Liver (tissue), 5 donors: Measurements from ENCODE around the gene THAP7. TPM values are rescaled to one million over a fixed set of nuclear protein-coding genes. Genes with fewer than 3 reads are reported as not detected.

Source experiments
- polyA plus RNA-seq, 2 donors: library from polyadenylated mRNA; stranded (reverse) in 1 of 2; unstranded in 1 of 2; fragments of 200-250 nt in 1 of 2; fragments of >200 nt in 1 of 2; fragmentation: Nextera tagmentation in 1 of 2; extraction: Ambion mirVana in 1 of 2; gene quantifications; one replicate each; pipeline versions ENCODE4 v1.2.1 to v1.2.3, GENCODE V29; 2013 to 2015
- small RNA-seq: library from RNA; depleted of rRNA; stranded (forward); fragments of <200 nt; gene quantifications from one replicate; pipeline ENCODE3, GENCODE V24; 2014
- total RNA-seq, 2 donors: library from RNA; depleted of rRNA; stranded (reverse); fragments of >200 nt; gene quantifications; one replicate each; pipeline ENCODE4 v1.2.3, GENCODE V29; 2014
- donor health status: healthy.
- donor health status: healthy.
- donor health status: healthy.

Gene THAP7
- total and polyA plus RNA-seq, 4 donors: 10.4 to 21.9 (median 19.4) TPM

Small RNA genes lying within 50 kb of the gene (small RNA-seq; reads per million reads assigned to genes)
- gene MIR649: not detected

Other genes with a start within 250 kb of the THAP7 start
- gene SERPIND1, start 228.0 kb downstream of the THAP7 start, total RNA-seq: 100 to 1,000 TPM; 117 to 176 TPM
- 100 to 1,000 TPM; 166 to 173 TPM for gene SERPIND1, start 228.0 kb downstream of the THAP7 start, polyA plus RNA-seq
- 10 to 100 TPM; 38.0 to 47.5 TPM for gene PI4KA, start 143.3 kb downstream of the THAP7 start, total RNA-seq
- gene PI4KA, start 143.3 kb downstream of the THAP7 start, polyA plus RNA-seq: 10 to 100 TPM; 19.4 to 34.5 TPM
- gene SNAP29, start 143.1 kb downstream of the THAP7 start, total RNA-seq: 10 to 100 TPM; 10.5 to 13.2 TPM
- 10 to 100 TPM; 19.3 to 26.2 TPM for gene SNAP29, start 143.1 kb downstream of the THAP7 start, polyA plus RNA-seq
- gene CRKL, start 84.7 kb downstream of the THAP7 start, total RNA-seq: 10 to 100 TPM; 30.0 to 45.5 TPM
- gene CRKL, start 84.7 kb downstream of the THAP7 start, polyA plus RNA-seq: 10 to 100 TPM; 12.0 to 15.2 TPM
- under 1 TPM; 0.51 to 0.75 TPM for gene AIFM3, start 34.9 kb downstream of the THAP7 start, total RNA-seq
- gene AIFM3, start 34.9 kb downstream of the THAP7 start, polyA plus RNA-seq: 1 to 10 TPM in 1 of 2 donors, under 1 TPM in 1; 0.38 to 1.1 TPM
- gene LZTR1, start 19.8 kb downstream of the THAP7 start, total RNA-seq: 10 to 100 TPM; 11.1 to 32.5 TPM
- 10 to 100 TPM in 1 of 2 donors, 1 to 10 TPM in 1; 7.9 to 15.3 TPM for gene LZTR1, start 19.8 kb downstream of the THAP7 start, polyA plus RNA-seq
- under 1 TPM; 0.05 to 0.59 TPM for gene P2RX6, start 13.0 kb upstream of the THAP7 start, total RNA-seq
- gene P2RX6, start 13.0 kb upstream of the THAP7 start, polyA plus RNA-seq: under 1 TPM; 0.18 to 0.48 TPM
- under 1 TPM; 0.23 to 0.42 TPM for gene SLC7A4, start 30.4 kb upstream of the THAP7 start, total RNA-seq
- under 1 TPM; 0.11 to 0.67 TPM for gene SLC7A4, start 30.4 kb upstream of the THAP7 start, polyA plus RNA-seq
- gene LRRC74B, start 43.8 kb upstream of the THAP7 start, total RNA-seq: not detected
- not detected for gene LRRC74B, start 43.8 kb upstream of the THAP7 start, polyA plus RNA-seq